GM12872 (cell line): ENCODE data around the gene LIF.

Source experiments
- CTCF ChIP-seq: IDR thresholded peaks from 3 replicates; pipeline ENCODE4 v1.5.1; 2011; ENCODE audit warnings: low read depth, mild to moderate bottlenecking, low read length, moderate library complexity; ENCODE audit not compliant: insufficient read depth

LIF gene

DNA sequence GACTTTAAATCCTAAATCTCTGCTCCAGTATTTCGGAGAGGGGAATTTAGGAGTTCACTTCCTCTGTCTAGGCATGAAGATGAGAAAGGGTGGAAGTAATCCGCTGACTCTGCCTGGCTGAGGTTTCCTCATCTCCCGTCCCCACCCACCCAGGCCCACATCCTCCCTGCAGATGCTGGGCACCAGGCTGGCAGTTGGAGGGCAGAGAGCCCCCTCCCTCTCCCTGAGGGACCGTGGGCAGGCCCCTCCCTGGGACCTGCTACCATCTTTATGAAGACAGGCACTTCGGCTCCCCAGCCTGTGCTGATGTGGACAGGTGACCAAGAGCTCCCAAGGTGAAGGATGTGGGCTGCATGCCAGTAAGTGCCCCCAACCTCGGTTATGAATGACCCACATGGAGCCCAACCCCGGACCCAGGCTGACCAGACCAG is 36.1 kb upstream of the LIF start:
- no peak for TF ChIP-seq CTCF

GRCh38 chr22:30280505-30280904 is 33.9 kb upstream of the LIF start:
- no peak for TF ChIP-seq CTCF

DNA sequence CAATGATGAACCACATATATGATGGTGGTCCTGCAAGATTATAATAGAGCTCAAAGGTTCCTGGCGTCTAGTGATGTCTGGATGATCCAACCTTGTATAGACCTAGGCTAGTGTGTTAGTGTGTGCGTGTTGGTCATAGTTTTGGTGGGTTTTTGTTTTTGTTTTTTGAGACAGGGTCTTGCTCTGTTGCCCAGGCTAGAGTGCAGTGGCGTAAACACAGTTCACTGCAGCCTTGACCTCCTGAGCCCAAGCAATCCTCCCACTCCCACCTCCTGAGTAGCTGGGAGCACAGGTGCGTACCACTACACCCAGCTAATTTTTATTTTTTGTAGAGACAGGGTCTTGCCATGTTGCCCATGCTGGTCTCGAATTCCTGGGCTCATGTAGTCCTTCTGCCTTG is 33.4 kb upstream of the LIF start:
- no peak for TF ChIP-seq CTCF

- TF ChIP-seq CTCF: no peak
Observed at GRCh38 chr22:30279046-30279788, 32.7 kb upstream of the LIF start.

GRCh38 chr22:30277547-30278344 is 31.2 kb upstream of the LIF start:
- no peak for TF ChIP-seq CTCF

- no peak for TF ChIP-seq CTCF
Observed at GRCh38 chr22:30276039-30276438, 29.5 kb upstream of the LIF start.

DNA sequence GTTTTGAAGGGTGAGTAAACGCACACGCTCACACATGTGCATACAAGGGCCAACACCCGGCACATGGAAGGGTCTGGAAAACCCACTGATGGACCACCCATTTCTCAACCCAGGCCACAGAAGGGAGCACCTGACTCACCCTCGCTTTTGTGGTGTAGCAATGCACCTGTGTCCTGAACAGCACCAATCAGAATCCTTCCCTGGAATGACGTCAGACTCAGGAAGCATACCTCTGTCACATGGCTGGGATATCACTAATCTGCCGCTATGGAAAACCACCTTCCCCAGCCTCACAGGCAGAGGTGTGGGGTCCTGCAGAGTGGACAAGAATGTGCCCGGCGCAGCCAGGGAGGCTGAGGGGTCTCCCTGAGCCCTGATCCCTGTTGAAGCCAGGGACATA is 29.1 kb upstream of the LIF start:
- no peak for TF ChIP-seq CTCF
